OCI-LY7 (cell line): ENCODE results near the gene ITGAV. TPM values are rescaled to one million over a fixed set of nuclear protein-coding genes. Genes with fewer than 3 reads are reported as not detected.

Source experiments
- BruUV-seq: library from RNA; stranded (reverse); fragments of 400-500 nt; replicated peaks from 2 replicates; lab custom pipeline; 2021; lab: Mats Ljungman, UMichigan
- CTCF ChIA-PET: fragments of 300-600 bp; sonication (Branson Sonifier 250); formaldehyde crosslinking; loops from one replicate; lab custom pipeline; 2022; ENCODE audit warnings: antibody characterized with exemption; ENCODE audit not compliant: unreplicated experiment; lab: Charles Lee
- POLR2A ChIA-PET: fragments of 300-600 bp; sonication (Branson Sonifier 250); formaldehyde crosslinking; loops from one replicate; lab custom pipeline; 2022; ENCODE audit warnings: antibody characterized with exemption; lab: Charles Lee
- DNase-seq: peaks from one replicate; pipeline ENCODE4 v3.0.0-alpha.2; 2015; ENCODE audit warnings: low spot score
- H2AFZ ChIP-seq: fragments of 200-600 bp; sonication (generic), shearing (Covaris generic); 2 replicates; pipeline ENCODE4 v1.6.1; 2014; ENCODE audit warnings: mild to moderate bottlenecking, antibody characterized with exemption, low read length, moderate library complexity
- H3K27ac ChIP-seq: fragments of 200-600 bp; sonication (generic); 2 replicates; pipeline ENCODE4 v1.5.1; 2014; ENCODE audit warnings: mixed run types, low read depth, mild to moderate bottlenecking, moderate library complexity, low read length, inconsistent platforms; ENCODE audit not compliant: poor library complexity, severe bottlenecking
- H3K36me3 ChIP-seq: fragments of 200-600 bp; sonication (generic); 2 replicates; pipeline ENCODE4 v1.6.1; 2014; ENCODE audit warnings: mild to moderate bottlenecking, antibody characterized with exemption, low read length, moderate library complexity, mixed read lengths; ENCODE audit not compliant: insufficient read depth
- H3K4me1 ChIP-seq: fragments of 200-600 bp; sonication (generic); 2 replicates; pipeline ENCODE4 v1.5.1; 2014; ENCODE audit warnings: mild to moderate bottlenecking, low read length; ENCODE audit not compliant: insufficient read depth, poor library complexity, severe bottlenecking
- H3K4me2 ChIP-seq: fragments of 200-600 bp; sonication (generic); 2 replicates; pipeline ENCODE4 v1.6.1; 2014; ENCODE audit warnings: mild to moderate bottlenecking, low read length
- H3K4me3 ChIP-seq: fragments of 200-600 bp; sonication (generic); 2 replicates; pipeline ENCODE4 v1.5.1; 2014; ENCODE audit warnings: mild to moderate bottlenecking, low read depth, low read length; ENCODE audit not compliant: poor library complexity, severe bottlenecking
- H3K79me2 ChIP-seq: fragments of 200-600 bp; sonication (generic); 2 replicates; pipeline ENCODE4 v1.6.1; 2016; ENCODE audit warnings: low read depth, mild to moderate bottlenecking, low read length, moderate library complexity, mixed read lengths; ENCODE audit not compliant: insufficient read depth
- H3K9me2 ChIP-seq: fragments of 200-600 bp; sonication (generic); 2 replicates; pipeline ENCODE4 v1.6.1; 2016; ENCODE audit warnings: mild to moderate bottlenecking, low read length, mixed read lengths; ENCODE audit not compliant: insufficient read depth
- H3K9me3 ChIP-seq: fragments of 200-600 bp; sonication (generic); 2 replicates; pipeline ENCODE4 v1.6.1; 2014; ENCODE audit warnings: mild to moderate bottlenecking, mixed run types, low read length, mixed read lengths
- H4K20me1 ChIP-seq: fragments of 200-600 bp; sonication (generic); 2 replicates; pipeline ENCODE4 v1.6.1; 2014; ENCODE audit warnings: mild to moderate bottlenecking, antibody characterized with exemption, low read length, moderate library complexity, mixed read lengths; ENCODE audit not compliant: insufficient read depth
- CTCF ChIP-seq: fragments of 200-600 bp; sonication (generic); conservative IDR thresholded peaks from 2 replicates; pipeline ENCODE4 v1.5.1; 2014; ENCODE audit warnings: mild to moderate bottlenecking, antibody characterized with exemption, low read length, moderate library complexity, mixed read lengths
- EZH2phosphoT487 ChIP-seq: fragments of 200-600 bp; sonication (generic); IDR thresholded peaks from 2 replicates; pipeline ENCODE4 v1.6.1; 2018; ENCODE audit warnings: low read depth, borderline replicate concordance, mild to moderate bottlenecking, mixed run types, antibody characterized with exemption, low read length, moderate library complexity, mixed read lengths
- intact Hi-C: fragments of 100-400 bp; cut with micrococcal nuclease; formaldehyde crosslinking; loops from one replicate; pipeline ENCODE4 v1.10.0; 2022; ENCODE audit not compliant: unreplicated experiment
- total RNA-seq, 2 experiments: library from RNA; depleted of rRNA in 1 of 2; stranded (reverse); fragments of >200 nt in 1 of 2; shearing (Covaris generic) in 1 of 2; gene quantifications; 2 replicates each; pipeline ENCODE4 v1.2.3, GENCODE V29; 2014 to 2022

ITGAV gene
- total RNA-seq, 2 experiments from 2014 or later = 1.1 to 3.2 TPM

- no peak for TF ChIP-seq CTCF
- no peak for TF ChIP-seq EZH2phosphoT487
- no peaks in the 10 kb centered on the region for H3K4me1 ChIP-seq
- ChIA-PET POLR2A (interaction anchor here (0.6 to 1.6 kb wide), 3 partner anchors 12 to 1329 kb away, joined by 3 read pairs; no protein-coding TSS in a partner anchor), CTCF (no interaction called here)
- no TSS peak for BruUV-seq
- H3K9me3 ChIP-seq = no peaks in the 10 kb centered on the region
- no peaks in the 10 kb centered on the region for H3K36me3 ChIP-seq
- no peak for DNase-seq
- intact Hi-C loops = no loop called here
- no peak overlapping the region for H3K4me2 ChIP-seq
- H3K27ac ChIP-seq = no peak overlapping the region
- no peaks in the 10 kb centered on the region for H3K79me2 ChIP-seq
- H2AFZ ChIP-seq = no peak overlapping the region
- no peaks in the 10 kb centered on the region for H3K9me2 ChIP-seq
- no peaks in the 10 kb centered on the region for H4K20me1 ChIP-seq
- no peak overlapping the region for H3K4me3 ChIP-seq
Observed at GRCh38 chr2:186551323-186552050, 38.4 kb upstream of the ITGAV start.

GRCh38 chr2:186554429-186554828 lies 35.4 kb upstream of the ITGAV start:
- H2AFZ ChIP-seq = no peak overlapping the region

More at GRCh38 chr2:186554429-186554828, 35.4 kb upstream of the ITGAV start:
- ChIA-PET CTCF (no interaction called here), POLR2A (interaction anchor here (0.9 kb wide), 1 partner anchor 16 kb away, joined by 3 read pairs; no protein-coding TSS in a partner anchor)
- H3K9me2 ChIP-seq = no peaks in the 10 kb centered on the region
- H3K79me2 ChIP-seq = no peaks in the 10 kb centered on the region
- no peaks in the 10 kb centered on the region for H4K20me1 ChIP-seq
- H3K27ac ChIP-seq = no peak overlapping the region
- H3K4me1 ChIP-seq = no peaks in the 10 kb centered on the region
- no peaks in the 10 kb centered on the region for H3K9me3 ChIP-seq
- TF ChIP-seq EZH2phosphoT487 (no peak), CTCF (no peak)
- BruUV-seq = no TSS peak
- no peak overlapping the region for H3K4me2 ChIP-seq
- DNase-seq = no peak
- intact Hi-C loops = no loop called here
- no peak overlapping the region for H3K4me3 ChIP-seq
- no peaks in the 10 kb centered on the region for H3K36me3 ChIP-seq
